Measurements from ENCODE around the gene SLC9A9.
A peak's percentile ranks its signal among the peaks of the same experiment; 100 is the strongest.

SLC9A9 gene

GRCh38 chr3:143848704-143849103, 436 bp upstream of the SLC9A9 start:
- TF ChIP-seq CTCF (IDR thresholded peaks at IDR 0.05; ENCODE audit: low read depth, low read length): no peak
- H3K4me3 ChIP-seq (replicated peaks in 1 of 2; ENCODE audit: low read depth in 2 of 2, low read length in 2 of 2): no peak overlapping the region
- DNase-seq (ENCODE audit: low read depth in 2 of 2): no peak

- DNase-seq (ENCODE audit: low read depth in 2 of 2): no peak
- H3K4me3 ChIP-seq (replicated peaks in 1 of 2; ENCODE audit: low read depth in 2 of 2, low read length in 2 of 2): no peak overlapping the region
- TF ChIP-seq CTCF (IDR thresholded peaks at IDR 0.05; ENCODE audit: low read depth, low read length): no peak
These were observed 4.7 kb downstream of the SLC9A9 start for GRCh38 chr3:143843587-143843986.

GRCh38 chr3:143840636-143841035, 7.6 kb downstream of the SLC9A9 start:
- TF ChIP-seq CTCF (IDR thresholded peaks at IDR 0.05; ENCODE audit: low read depth, low read length): no peak
- DNase-seq (ENCODE audit: low read depth in 2 of 2): no peak
- no peak overlapping the region for H3K4me3 ChIP-seq (replicated peaks in 1 of 2; ENCODE audit: low read depth in 2 of 2, low read length in 2 of 2)

GRCh38 chr3:143839980-143840379, 8.3 kb downstream of the SLC9A9 start:
- DNase-seq (ENCODE audit: low read depth in 2 of 2): no peak
- TF ChIP-seq CTCF (IDR thresholded peaks at IDR 0.05; ENCODE audit: low read depth, low read length): no peak
- no peak overlapping the region for H3K4me3 ChIP-seq (replicated peaks in 1 of 2; ENCODE audit: low read depth in 2 of 2, low read length in 2 of 2)

- no peak overlapping the region for H3K4me3 ChIP-seq (replicated peaks in 1 of 2; ENCODE audit: low read depth in 2 of 2, low read length in 2 of 2)
- no peak for DNase-seq (ENCODE audit: low read depth in 2 of 2)
- no peak for TF ChIP-seq CTCF (IDR thresholded peaks at IDR 0.05; ENCODE audit: low read depth, low read length)
These were observed 11.2 kb downstream of the SLC9A9 start for GRCh38 chr3:143837076-143837475.

- DNase-seq (ENCODE audit: low read depth in 2 of 2): no peak
- TF ChIP-seq CTCF (IDR thresholded peaks at IDR 0.05; ENCODE audit: low read depth, low read length): no peak
- no peak overlapping the region for H3K4me3 ChIP-seq (replicated peaks in 1 of 2; ENCODE audit: low read depth in 2 of 2, low read length in 2 of 2)
These were observed 13.0 kb downstream of the SLC9A9 start for GRCh38 chr3:143835312-143835711.

- DNase-seq (ENCODE audit: low read depth in 2 of 2): peak in 1 of 2 donors; percentile 24
- TF ChIP-seq CTCF (IDR thresholded peaks at IDR 0.05; ENCODE audit: low read depth, low read length): no peak
- no peak overlapping the region for H3K4me3 ChIP-seq (replicated peaks in 1 of 2; ENCODE audit: low read depth in 2 of 2, low read length in 2 of 2)
These were observed 15.8 kb downstream of the SLC9A9 start for GRCh38 chr3:143832433-143832832.
